ENCODE data around the gene TAX1BP1. TPM values are rescaled to one million over a fixed set of nuclear protein-coding genes. Genes with fewer than 3 reads are reported as not detected.

The TAX1BP1 gene
- total and polyA plus RNA-seq, 2 of the 13 experiments (the other 11 are each of a cell fraction or from before 2014, with no cell fraction given), result 95.2 to 98.9 TPM

DNA sequence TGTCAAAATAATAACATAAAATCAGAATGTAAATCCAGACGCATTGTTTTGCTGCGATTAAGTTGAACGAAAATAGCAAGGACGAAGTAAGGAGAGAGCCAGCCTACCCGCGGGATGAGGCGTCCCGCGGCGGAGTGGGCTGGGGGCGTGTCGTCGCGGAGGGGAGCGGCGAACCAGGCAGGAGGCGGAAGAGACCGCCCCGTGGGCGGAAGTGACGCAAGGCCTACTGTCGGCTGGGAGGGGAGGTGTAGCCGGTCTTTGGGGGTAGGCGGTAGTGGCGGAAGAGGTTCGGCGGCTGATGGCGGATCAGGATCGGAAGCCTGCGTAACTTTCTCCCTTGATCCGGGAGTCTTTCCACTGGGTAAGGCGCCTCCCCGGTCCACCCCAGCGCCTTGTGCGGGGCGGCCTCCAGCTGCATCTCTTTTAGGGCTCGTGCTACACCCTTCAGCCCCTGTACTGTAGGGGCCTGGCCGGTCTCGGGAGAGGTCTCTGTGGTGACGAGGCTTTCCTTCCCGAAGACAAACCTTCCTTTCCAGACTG is at the start of gene TAX1BP1 (continued):
- TF ChIP-seq KDM2A (CRISPR knock-in tag; IDR thresholded peaks at IDR 0.05; ENCODE audit: borderline replicate concordance, low read depth) (peak; percentile 51; the same call in 1 of the 2 replicates), ZNF607 (CRISPR knock-in tag; IDR thresholded peaks at IDR 0.05; ENCODE audit: borderline replicate concordance) (no peak), ELF1 (CRISPR knock-in tag; IDR thresholded peaks at IDR 0.05) (peak; percentile 88), POLR2G (IDR thresholded peaks at IDR 0.05; ENCODE audit: low read depth, low read length) (peak; percentile 89), ISL2 (CRISPR knock-in tag; IDR thresholded peaks at IDR 0.05) (peak; percentile 64), ZNF772 (CRISPR knock-in tag; IDR thresholded peaks at IDR 0.05) (peak; percentile 40; the same call in 1 of the 2 replicates), ZNF44 (CRISPR knock-in tag; IDR thresholded peaks at IDR 0.05) (no peak), ZFP36L2 (CRISPR knock-in tag; IDR thresholded peaks at IDR 0.05) (no peak), HNRNPK (IDR thresholded peaks at IDR 0.05; ENCODE audit: low read depth, low read length, poor library complexity, severe bottlenecking) (no peak), ZBTB38 (CRISPR knock-in tag; IDR thresholded peaks at IDR 0.05) (peak; percentile 29; the same call in 1 of the 2 replicates), TCF7 (IDR thresholded peaks at IDR 0.05; ENCODE audit: low read depth) (no peak; the same call in 1 of the 2 replicates), SAP130 (CRISPR knock-in tag; IDR thresholded peaks at IDR 0.05; ENCODE audit: low read depth) (peak; percentile 88), ZNF773 (CRISPR knock-in tag; IDR thresholded peaks at IDR 0.05; ENCODE audit: borderline replicate concordance) (no peak; the same call in 1 of the 2 replicates), CSRNP2 (CRISPR knock-in tag; conservative IDR thresholded peaks at IDR 0.05; ENCODE audit: low read depth) (no peak), SIX1 (CRISPR knock-in tag; IDR thresholded peaks at IDR 0.05; ENCODE audit: borderline replicate concordance) (no peak), ZSCAN22 (CRISPR knock-in tag; IDR thresholded peaks at IDR 0.05) (no peak), MXI1 (IDR thresholded peaks at IDR 0.05; ENCODE audit: borderline replicate concordance, low read depth, low read length) (peak; percentile 46; the same call in 1 of the 3 replicates), ATF3 (CRISPR knock-in tag; IDR thresholded peaks at IDR 0.05) (no peak)
- TF ChIP-seq, protein P1, sequence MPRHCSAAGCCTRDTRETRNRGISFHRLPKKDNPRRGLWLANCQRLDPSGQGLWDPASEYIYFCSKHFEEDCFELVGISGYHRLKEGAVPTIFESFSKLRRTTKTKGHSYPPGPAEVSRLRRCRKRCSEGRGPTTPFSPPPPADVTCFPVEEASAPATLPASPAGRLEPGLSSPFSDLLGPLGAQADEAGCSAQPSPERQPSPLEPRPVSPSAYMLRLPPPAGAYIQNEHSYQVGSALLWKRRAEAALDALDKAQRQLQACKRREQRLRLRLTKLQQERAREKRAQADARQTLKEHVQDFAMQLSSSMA (CRISPR knock-in tag; IDR thresholded peaks at IDR 0.05), result peak; percentile 80
- TF ChIP-seq, protein P2, sequence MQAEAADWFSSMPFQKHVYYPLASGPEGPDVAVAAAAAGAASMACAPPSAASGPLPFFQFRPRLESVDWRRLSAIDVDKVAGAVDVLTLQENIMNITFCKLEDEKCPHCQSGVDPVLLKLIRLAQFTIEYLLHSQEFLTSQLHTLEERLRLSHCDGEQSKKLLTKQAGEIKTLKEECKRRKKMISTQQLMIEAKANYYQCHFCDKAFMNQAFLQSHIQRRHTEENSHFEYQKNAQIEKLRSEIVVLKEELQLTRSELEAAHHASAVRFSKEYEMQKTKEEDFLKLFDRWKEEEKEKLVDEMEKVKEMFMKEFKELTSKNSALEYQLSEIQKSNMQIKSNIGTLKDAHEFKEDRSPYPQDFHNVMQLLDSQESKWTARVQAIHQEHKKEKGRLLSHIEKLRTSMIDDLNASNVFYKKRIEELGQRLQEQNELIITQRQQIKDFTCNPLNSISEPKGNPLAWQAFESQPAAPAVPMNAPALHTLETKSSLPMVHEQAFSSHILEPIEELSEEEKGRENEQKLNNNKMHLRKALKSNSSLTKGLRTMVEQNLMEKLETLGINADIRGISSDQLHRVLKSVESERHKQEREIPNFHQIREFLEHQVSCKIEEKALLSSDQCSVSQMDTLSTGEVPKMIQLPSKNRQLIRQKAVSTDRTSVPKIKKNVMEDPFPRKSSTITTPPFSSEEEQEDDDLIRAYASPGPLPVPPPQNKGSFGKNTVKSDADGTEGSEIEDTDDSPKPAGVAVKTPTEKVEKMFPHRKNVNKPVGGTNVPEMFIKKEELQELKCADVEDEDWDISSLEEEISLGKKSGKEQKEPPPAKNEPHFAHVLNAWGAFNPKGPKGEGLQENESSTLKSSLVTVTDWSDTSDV (CRISPR knock-in tag; IDR thresholded peaks at IDR 0.05), result no peak
